ENCODE data around the gene NXN. TPM values are rescaled to one million over a fixed set of nuclear protein-coding genes. Genes with fewer than 3 reads are reported as not detected.
"Not testable (repeated sequence)": the region's sequence is repeated elsewhere in the genome, so short reads cannot be mapped to it uniquely, and the experiment has no call there.

The NXN gene
- total RNA-seq, 1 donor from 2014 or later = 0.31 TPM

- DNase-seq (ENCODE audit: low spot score) = no peak
- Mint-ChIP-seq H3K36me3 (ENCODE audit: low read depth) (peaks cover 24% of the 10 kb centered on the region), H3K27me3 (ENCODE audit: insufficient read depth) (no peaks in the 10 kb centered on the region), H3K27ac (no peak overlapping the region), H3K4me3 (no peak overlapping the region), H3K9me3 (no peaks in the 10 kb centered on the region), H3K4me1 (ENCODE audit: low read depth) (peaks cover 8% of the 10 kb centered on the region)
- intact Hi-C loops (cut with micrococcal nuclease) = no loop called here
Measured at GRCh38 chr17:789160-789840, 190.3 kb downstream of the NXN start.

- H3K27ac Mint-ChIP-seq = no peak overlapping the region
- no peak overlapping the region for H3K4me3 Mint-ChIP-seq
- intact Hi-C loops (cut with micrococcal nuclease) = no loop called here
- no peaks in the 10 kb centered on the region for H3K27me3 Mint-ChIP-seq (ENCODE audit: insufficient read depth)
- H3K36me3 Mint-ChIP-seq (ENCODE audit: low read depth) = peaks cover 27% of the 10 kb centered on the region
- peaks cover 16% of the 10 kb centered on the region for H3K4me1 Mint-ChIP-seq (ENCODE audit: low read depth)
- no peak for DNase-seq (ENCODE audit: low spot score)
- no peaks in the 10 kb centered on the region for H3K9me3 Mint-ChIP-seq
Measured at GRCh38 chr17:788551-788950, 191.0 kb downstream of the NXN start.

GRCh38 chr17:787641-788221, 191.8 kb downstream of the NXN start:
- Mint-ChIP-seq H3K36me3 (ENCODE audit: low read depth) (peaks cover 24% of the 10 kb centered on the region), H3K4me1 (ENCODE audit: low read depth) (peaks cover 24% of the 10 kb centered on the region), H3K27ac (no peak overlapping the region), H3K27me3 (ENCODE audit: insufficient read depth) (no peaks in the 10 kb centered on the region), H3K9me3 (no peaks in the 10 kb centered on the region), H3K4me3 (no peak overlapping the region)
- no peak for DNase-seq (ENCODE audit: low spot score)
- intact Hi-C loops (cut with micrococcal nuclease) = no loop called here

- Mint-ChIP-seq H3K36me3 (ENCODE audit: low read depth) (peaks cover 18% of the 10 kb centered on the region), H3K4me1 (ENCODE audit: low read depth) (peaks cover 32% of the 10 kb centered on the region)
- H3K9me3 Mint-ChIP-seq; H3K27ac Mint-ChIP-seq; H3K4me3 Mint-ChIP-seq; DNase-seq (ENCODE audit: low spot score); H3K27me3 Mint-ChIP-seq (ENCODE audit: insufficient read depth); intact Hi-C loops (cut with micrococcal nuclease): not testable (repeated sequence)
Measured at GRCh38 chr17:785901-786300, 193.7 kb downstream of the NXN start.

GRCh38 chr17:784143-784542, 195.4 kb downstream of the NXN start:
- H3K27ac Mint-ChIP-seq = no peak overlapping the region
- no peaks in the 10 kb centered on the region for H3K27me3 Mint-ChIP-seq (ENCODE audit: insufficient read depth)
- intact Hi-C loops (cut with micrococcal nuclease) = loop anchor here (5.0 kb wide), 1 partner anchor 72 kb away; the partner anchor contains the start of gene VPS53
- no peaks in the 10 kb centered on the region for H3K9me3 Mint-ChIP-seq
- peak overlapping the region; percentile 97 for H3K4me3 Mint-ChIP-seq
- H3K4me1 Mint-ChIP-seq (ENCODE audit: low read depth) = peaks cover 37% of the 10 kb centered on the region
- no peak for DNase-seq (ENCODE audit: low spot score)
- H3K36me3 Mint-ChIP-seq (ENCODE audit: low read depth) = peaks cover 19% of the 10 kb centered on the region

GRCh38 chr17:781805-782731, 197.5 kb downstream of the NXN start, which contains the start of the genes GLOD4 and MRM3:
Gene GLOD4 (minus strand): TSS chr17:782280. CDS start chr17:782255, 25 bp downstream.
Gene MRM3 (plus strand): TSS chr17:782353. CDS start chr17:782379, 26 bp downstream.
- H3K4me3 Mint-ChIP-seq = peak within 1 kb of the TSS; percentile 97
- DNase-seq (ENCODE audit: low spot score) = peak; percentile 94
- no peaks in the 10 kb centered on the region for H3K27me3 Mint-ChIP-seq (ENCODE audit: insufficient read depth)
- H3K27ac Mint-ChIP-seq = peak within 1 kb of the TSS; percentile 97
- intact Hi-C loops (cut with micrococcal nuclease) = loop anchor here (1.0 to 5.0 kb wide), 7 partner anchors 9 to 371 kb away; partner anchors contain the start of genes GEMIN4, TLCD3A and VPS53
- peaks cover 37% of the 10 kb centered on the region for H3K4me1 Mint-ChIP-seq (ENCODE audit: low read depth)
- H3K9me3 Mint-ChIP-seq = no peaks in the 10 kb centered on the region
- H3K36me3 Mint-ChIP-seq (ENCODE audit: low read depth) = peaks cover 30% of the 10 kb centered on the region

- H3K27ac Mint-ChIP-seq = no peak overlapping the region
- no peaks in the 10 kb centered on the region for H3K27me3 Mint-ChIP-seq (ENCODE audit: insufficient read depth)
- no peak for DNase-seq (ENCODE audit: low spot score)
- no peak overlapping the region for H3K4me3 Mint-ChIP-seq
- peaks cover 50% of the 10 kb centered on the region for H3K36me3 Mint-ChIP-seq (ENCODE audit: low read depth)
- H3K4me1 Mint-ChIP-seq (ENCODE audit: low read depth) = peaks cover 39% of the 10 kb centered on the region
- intact Hi-C loops (cut with micrococcal nuclease) = no loop called here
- H3K9me3 Mint-ChIP-seq = no peaks in the 10 kb centered on the region
Measured at GRCh38 chr17:778096-778495, 201.5 kb downstream of the NXN start.

- Mint-ChIP-seq H3K36me3 (ENCODE audit: low read depth) (peaks cover 71% of the 10 kb centered on the region), H3K4me3 (peak overlapping the region; percentile 52), H3K27me3 (ENCODE audit: insufficient read depth) (no peaks in the 10 kb centered on the region), H3K4me1 (ENCODE audit: low read depth) (peaks cover 25% of the 10 kb centered on the region), H3K27ac (peak overlapping the region; percentile 92), H3K9me3 (no peaks in the 10 kb centered on the region)
- intact Hi-C loops (cut with micrococcal nuclease) = no loop called here
- DNase-seq (ENCODE audit: low spot score) = no peak
Measured at GRCh38 chr17:774313-774584, 205.3 kb downstream of the NXN start.

GRCh38 chr17:773467-774312, 205.9 kb downstream of the NXN start:
- Mint-ChIP-seq H3K4me3 (peak overlapping the region; percentile 52), H3K9me3 (no peaks in the 10 kb centered on the region), H3K27ac (peak overlapping the region; percentile 92), H3K4me1 (ENCODE audit: low read depth) (peaks cover 25% of the 10 kb centered on the region), H3K36me3 (ENCODE audit: low read depth) (peaks cover 72% of the 10 kb centered on the region), H3K27me3 (ENCODE audit: insufficient read depth) (no peaks in the 10 kb centered on the region)
- DNase-seq (ENCODE audit: low spot score) = no peak
- intact Hi-C loops (cut with micrococcal nuclease) = loop anchor here (1.0 to 2.0 kb wide), 2 partner anchors 9 to 21 kb away; partner anchors contain the start of genes GEMIN4, GLOD4 and MRM3

GRCh38 chr17:773016-773415, 206.6 kb downstream of the NXN start:
- intact Hi-C loops (cut with micrococcal nuclease) = loop anchor here (1.0 to 2.0 kb wide), 2 partner anchors 9 to 20 kb away; partner anchors contain the start of genes GEMIN4, GLOD4 and MRM3
- Mint-ChIP-seq H3K36me3 (ENCODE audit: low read depth) (peaks cover 70% of the 10 kb centered on the region), H3K27me3 (ENCODE audit: insufficient read depth) (no peaks in the 10 kb centered on the region), H3K9me3 (no peaks in the 10 kb centered on the region), H3K4me1 (ENCODE audit: low read depth) (peaks cover 25% of the 10 kb centered on the region), H3K4me3 (no peak overlapping the region), H3K27ac (peak overlapping the region; percentile 40)
- DNase-seq (ENCODE audit: low spot score) = no peak

GRCh38 chr17:767076-767475, 212.5 kb downstream of the NXN start:
- Mint-ChIP-seq H3K27me3 (ENCODE audit: insufficient read depth) (no peaks in the 10 kb centered on the region), H3K36me3 (ENCODE audit: low read depth) (peaks cover 44% of the 10 kb centered on the region), H3K4me1 (ENCODE audit: low read depth) (no peaks in the 10 kb centered on the region), H3K9me3 (no peaks in the 10 kb centered on the region), H3K27ac (peak overlapping the region; percentile 15), H3K4me3 (no peak overlapping the region)
- no peak for DNase-seq (ENCODE audit: low spot score)
- intact Hi-C loops (cut with micrococcal nuclease) = no loop called here

- H3K27me3 Mint-ChIP-seq (ENCODE audit: insufficient read depth) = no peaks in the 10 kb centered on the region
- peaks cover 43% of the 10 kb centered on the region for H3K36me3 Mint-ChIP-seq (ENCODE audit: low read depth)
- no peaks in the 10 kb centered on the region for H3K4me1 Mint-ChIP-seq (ENCODE audit: low read depth)
- H3K27ac Mint-ChIP-seq = no peak overlapping the region
- no peaks in the 10 kb centered on the region for H3K9me3 Mint-ChIP-seq
- intact Hi-C loops (cut with micrococcal nuclease) = no loop called here
- H3K4me3 Mint-ChIP-seq = no peak overlapping the region
- DNase-seq (ENCODE audit: low spot score) = no peak
Measured at GRCh38 chr17:760371-760770, 219.2 kb downstream of the NXN start.

Data from activated T-helper 1 cell treated with anti-CD3 and anti-CD28 coated beads, Interleukin-12 subunit alpha, Interleukin-12 subunit beta, Interleukin-2, Interleukin-4 antibody, amounts not matched to agents 30 ng/mL and 10 ng/mL and 1 ng/mL, durations not matched to agents 14 hours and 24 hours and 36 hours (primary cell).